ENCODE results near the gene INTS3.
A peak's percentile ranks its signal among the peaks of the same experiment; 100 is the strongest.

Gene INTS3, protein sequence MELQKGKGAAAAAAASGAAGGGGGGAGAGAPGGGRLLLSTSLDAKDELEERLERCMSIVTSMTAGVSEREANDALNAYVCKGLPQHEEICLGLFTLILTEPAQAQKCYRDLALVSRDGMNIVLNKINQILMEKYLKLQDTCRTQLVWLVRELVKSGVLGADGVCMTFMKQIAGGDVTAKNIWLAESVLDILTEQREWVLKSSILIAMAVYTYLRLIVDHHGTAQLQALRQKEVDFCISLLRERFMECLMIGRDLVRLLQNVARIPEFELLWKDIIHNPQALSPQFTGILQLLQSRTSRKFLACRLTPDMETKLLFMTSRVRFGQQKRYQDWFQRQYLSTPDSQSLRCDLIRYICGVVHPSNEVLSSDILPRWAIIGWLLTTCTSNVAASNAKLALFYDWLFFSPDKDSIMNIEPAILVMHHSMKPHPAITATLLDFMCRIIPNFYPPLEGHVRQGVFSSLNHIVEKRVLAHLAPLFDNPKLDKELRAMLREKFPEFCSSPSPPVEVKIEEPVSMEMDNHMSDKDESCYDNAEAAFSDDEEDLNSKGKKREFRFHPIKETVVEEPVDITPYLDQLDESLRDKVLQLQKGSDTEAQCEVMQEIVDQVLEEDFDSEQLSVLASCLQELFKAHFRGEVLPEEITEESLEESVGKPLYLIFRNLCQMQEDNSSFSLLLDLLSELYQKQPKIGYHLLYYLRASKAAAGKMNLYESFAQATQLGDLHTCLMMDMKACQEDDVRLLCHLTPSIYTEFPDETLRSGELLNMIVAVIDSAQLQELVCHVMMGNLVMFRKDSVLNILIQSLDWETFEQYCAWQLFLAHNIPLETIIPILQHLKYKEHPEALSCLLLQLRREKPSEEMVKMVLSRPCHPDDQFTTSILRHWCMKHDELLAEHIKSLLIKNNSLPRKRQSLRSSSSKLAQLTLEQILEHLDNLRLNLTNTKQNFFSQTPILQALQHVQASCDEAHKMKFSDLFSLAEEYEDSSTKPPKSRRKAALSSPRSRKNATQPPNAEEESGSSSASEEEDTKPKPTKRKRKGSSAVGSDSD

DNA sequence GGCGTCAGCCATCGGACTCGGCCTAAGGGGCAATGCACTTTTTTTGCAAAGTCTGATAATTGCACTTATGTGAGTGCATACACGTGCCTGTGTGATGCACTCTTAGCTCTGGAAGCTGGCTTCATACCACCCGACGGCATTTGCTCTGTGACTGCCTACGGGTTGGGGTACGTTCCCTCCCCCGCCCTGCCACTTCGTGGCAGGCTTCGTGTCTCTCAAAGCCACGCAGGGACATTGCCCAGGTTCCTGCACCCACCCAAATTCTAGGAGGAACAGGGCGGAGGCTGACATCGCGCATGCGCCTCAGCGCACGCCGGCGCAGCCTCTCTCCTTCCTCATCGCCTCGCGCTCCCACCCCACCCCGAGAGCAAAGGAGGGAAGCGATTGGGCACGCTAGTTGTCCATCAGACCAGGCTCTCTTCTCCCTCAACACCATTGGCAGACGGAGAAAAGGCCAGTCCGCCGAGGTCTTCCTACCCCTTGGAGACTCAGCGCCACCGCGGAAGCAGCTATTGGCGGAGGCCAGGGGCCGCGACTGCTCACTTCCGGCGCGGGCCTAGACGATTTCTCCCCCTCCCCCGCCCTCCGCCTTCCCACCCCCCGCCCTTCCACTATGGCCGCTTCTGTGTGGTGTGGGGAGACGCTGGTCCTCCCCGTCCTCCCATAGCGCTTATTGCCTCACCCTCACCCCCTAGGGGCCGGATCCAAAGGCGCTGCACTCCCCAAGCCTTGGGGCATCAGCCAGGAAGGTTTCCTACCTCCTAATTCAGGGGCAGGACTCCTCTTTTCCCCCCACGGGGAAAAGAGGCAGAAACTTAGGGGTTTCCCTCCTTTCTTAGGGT lies at the start of gene INTS3:
INTS3 (plus strand) TSS at position 588 of the 842 bp plus-strand sequence. CDS start 585 bp downstream, outside the sequence.
- DNase-seq (ENCODE audit: low read depth) = peak; percentile 97

DNA sequence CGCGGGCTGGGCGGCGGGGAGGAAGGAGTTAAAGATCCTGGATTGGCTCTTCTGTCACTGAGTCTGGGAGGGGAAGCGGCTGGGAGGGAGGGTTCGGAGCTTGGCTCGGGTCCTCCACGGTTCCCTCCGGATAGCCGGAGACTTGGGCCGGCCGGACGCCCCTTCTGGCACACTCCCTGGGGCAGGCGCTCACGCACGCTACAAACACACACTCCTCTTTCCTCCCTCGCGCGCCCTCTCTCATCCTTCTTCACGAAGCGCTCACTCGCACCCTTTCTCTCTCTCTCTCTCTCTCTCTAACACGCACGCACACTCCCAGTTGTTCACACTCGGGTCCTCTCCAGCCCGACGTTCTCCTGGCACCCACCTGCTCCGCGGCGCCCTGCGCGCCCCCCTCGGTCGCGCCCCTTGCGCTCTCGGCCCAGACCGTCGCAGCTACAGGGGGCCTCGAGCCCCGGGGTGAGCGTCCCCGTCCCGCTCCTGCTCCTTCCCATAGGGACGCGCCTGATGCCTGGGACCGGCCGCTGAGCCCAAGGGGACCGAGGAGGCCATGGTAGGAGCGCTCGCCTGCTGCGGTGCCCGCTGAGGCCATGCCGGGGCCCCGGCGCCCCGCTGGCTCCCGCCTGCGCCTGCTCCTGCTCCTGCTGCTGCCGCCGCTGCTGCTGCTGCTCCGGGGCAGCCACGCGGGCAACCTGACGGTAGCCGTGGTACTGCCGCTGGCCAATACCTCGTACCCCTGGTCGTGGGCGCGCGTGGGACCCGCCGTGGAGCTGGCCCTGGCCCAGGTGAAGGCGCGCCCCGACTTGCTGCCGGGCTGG lies 49.1 kb upstream of the INTS3 start, which contains the start of gene NPR1:
NPR1 (plus strand) TSS at position 170 of the 818 bp plus-strand sequence; CDS start at position 591, 421 bp downstream.
- no peak for DNase-seq (ENCODE audit: low read depth)

DNA sequence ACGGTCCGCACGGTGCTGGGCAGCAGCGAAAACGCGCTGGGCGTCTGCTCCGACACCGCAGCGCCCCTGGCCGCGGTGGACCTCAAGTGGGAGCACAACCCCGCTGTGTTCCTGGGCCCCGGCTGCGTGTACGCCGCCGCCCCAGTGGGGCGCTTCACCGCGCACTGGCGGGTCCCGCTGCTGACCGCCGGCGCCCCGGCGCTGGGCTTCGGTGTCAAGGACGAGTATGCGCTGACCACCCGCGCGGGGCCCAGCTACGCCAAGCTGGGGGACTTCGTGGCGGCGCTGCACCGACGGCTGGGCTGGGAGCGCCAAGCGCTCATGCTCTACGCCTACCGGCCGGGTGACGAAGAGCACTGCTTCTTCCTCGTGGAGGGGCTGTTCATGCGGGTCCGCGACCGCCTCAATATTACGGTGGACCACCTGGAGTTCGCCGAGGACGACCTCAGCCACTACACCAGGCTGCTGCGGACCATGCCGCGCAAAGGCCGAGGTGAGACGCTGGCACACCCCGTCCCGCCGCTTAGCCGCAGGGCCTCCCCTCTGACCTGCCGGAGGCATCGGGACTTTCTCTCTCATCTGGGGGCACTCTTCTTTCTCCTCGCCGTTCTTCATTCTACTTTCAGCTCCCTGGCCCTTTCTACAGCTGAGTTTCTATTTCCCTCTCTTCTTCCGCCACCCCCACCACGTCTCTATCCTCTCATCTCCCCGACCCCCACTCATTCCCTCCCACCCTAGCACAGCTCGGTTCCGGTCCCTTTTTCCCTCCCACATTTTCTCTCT lies 48.3 kb upstream of the INTS3 start:
- DNase-seq (ENCODE audit: low read depth) = no peak

DNA sequence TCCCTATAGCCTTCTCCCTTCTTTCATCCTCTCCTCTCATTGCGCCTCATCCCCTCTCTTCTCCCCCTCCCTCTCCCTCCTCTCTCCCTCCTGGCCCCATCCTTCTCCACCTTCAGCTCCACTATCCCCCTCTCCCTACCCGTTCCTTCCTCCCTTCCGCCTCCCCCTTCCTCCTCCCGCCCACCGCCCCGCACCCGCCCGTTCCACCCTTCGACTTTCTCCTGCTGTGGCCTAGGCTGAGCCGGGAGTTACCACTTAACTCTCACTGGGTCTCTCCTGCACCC lies 47.8 kb upstream of the INTS3 start:
- DNase-seq (ENCODE audit: low read depth) = no peak

DNA sequence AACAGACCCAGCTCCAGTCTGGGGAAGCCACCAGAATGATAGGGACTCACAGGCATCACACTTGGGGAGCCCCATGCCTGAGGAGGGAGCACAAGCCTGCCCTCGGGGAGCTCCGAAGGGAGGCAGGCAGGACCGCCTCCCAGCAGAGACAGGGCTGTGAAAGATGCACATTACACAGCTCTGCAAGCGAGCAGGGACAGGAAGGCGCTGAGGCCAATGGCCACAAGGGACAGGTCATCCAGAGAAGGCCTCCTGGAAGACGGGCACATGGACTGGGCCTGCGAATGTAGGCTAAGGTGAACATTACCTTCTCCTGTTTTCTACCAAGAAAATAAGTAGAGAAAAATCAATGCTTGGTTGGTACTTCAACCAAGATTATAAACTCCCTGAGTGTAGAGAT lies 45.1 kb upstream of the INTS3 start:
- no peak for DNase-seq (ENCODE audit: low read depth)

DNA sequence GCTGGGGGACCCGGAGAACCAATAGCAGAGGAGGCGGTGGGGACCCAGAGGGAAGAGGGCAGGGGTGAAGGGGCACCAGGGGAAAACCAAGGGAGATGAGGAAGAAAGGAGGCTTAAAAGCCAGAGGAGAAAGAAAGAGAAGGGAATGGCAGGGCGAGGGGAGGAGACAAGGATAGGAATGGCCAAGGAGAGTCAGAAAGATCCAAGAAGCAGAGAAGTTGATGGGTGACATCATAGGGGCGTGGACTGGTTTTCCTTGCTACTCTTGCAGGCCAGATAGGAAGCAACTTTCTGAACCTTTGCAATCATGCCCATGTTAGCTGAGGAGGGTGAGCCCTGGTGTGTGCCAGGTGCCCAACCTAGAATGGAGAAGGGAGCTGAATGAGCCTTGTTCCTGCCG lies 44.0 kb upstream of the INTS3 start:
- no peak for DNase-seq (ENCODE audit: low read depth)

DNA sequence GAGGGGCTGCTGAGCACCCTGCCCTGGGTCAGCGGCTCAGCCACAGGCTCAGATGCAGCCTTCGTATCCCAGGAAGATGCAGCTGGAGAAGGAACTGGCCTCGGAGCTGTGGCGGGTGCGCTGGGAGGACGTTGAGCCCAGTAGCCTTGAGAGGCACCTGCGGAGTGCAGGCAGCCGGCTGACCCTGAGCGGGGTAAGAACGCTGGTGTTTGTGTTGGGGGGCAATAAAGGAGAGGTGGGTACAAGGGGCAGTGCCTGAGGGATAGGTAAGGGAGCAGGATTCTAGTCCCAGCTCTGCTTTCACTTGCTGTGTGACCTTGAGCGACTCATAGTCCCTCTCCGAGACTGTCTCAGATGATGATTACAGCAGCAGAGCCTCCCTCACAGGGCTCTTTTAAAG lies 43.0 kb upstream of the INTS3 start:
- no peak for DNase-seq (ENCODE audit: low read depth)

DNA sequence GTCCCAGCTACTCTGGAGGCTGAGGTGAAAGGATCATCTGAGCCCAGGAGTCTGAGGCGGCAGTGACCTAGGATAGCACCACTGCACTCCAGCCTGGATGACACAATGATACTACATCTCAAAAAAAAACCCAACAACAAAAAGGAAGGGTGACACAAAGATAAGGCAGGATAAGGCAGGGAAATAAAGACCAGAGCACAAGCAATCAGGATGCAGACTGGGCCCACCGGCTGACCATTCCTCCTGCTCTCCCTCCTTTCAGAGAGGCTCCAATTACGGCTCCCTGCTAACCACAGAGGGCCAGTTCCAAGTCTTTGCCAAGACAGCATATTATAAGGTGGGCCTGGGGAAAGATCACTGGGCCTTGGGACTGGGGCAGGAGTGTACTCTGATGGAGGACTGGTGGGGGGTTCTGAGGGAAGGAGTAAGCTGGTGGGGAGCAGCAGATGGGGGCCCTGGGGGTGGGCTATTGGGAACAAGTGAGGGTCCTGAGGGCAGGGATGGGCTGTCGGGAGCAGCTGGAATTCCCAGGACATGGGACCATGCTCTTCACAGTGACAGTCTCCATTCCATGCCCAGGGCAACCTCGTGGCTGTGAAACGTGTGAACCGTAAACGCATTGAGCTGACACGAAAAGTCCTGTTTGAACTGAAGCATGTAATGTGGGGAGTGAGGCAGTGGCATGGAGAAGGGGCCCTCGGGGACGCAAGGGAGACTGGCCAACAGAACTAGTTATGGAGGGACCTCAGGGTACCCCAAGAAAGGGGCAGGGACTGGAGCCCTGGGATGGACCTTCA lies 42.1 kb upstream of the INTS3 start:
- DNase-seq (ENCODE audit: low read depth) = no peak

DNA sequence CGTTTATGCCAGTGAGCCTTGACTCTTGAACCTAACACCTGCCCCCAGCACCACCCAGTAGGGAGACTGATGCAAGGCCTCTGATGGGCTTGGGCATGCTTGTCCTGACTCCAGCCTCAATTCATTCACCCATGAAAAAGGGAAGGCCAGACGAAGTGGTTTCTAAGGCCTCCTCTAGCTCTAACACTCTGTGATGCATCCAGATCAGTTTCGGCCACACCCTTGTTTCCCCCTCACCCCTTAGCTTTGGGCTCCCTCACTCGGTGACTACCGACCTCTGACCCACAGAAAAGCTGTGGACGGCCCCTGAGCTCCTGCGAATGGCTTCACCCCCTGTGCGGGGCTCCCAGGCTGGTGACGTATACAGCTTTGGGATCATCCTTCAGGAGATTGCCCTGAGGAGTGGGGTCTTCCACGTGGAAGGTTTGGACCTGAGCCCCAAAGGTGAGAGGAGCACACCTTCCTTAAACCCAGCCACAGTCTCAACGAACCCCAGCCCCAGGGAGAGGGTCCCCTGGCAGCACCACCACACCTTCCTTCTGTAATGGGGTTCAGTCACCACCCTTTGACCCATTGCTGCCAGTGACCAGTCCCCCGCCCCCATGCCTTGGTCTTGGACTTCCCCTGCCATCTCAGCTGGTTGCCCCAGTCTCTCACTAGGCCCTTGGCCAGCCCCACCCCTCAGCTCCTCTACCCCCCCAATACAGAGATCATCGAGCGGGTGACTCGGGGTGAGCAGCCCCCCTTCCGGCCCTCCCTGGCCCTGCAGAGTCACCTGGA lies 40.3 kb upstream of the INTS3 start:
- no peak for DNase-seq (ENCODE audit: low read depth)

DNA sequence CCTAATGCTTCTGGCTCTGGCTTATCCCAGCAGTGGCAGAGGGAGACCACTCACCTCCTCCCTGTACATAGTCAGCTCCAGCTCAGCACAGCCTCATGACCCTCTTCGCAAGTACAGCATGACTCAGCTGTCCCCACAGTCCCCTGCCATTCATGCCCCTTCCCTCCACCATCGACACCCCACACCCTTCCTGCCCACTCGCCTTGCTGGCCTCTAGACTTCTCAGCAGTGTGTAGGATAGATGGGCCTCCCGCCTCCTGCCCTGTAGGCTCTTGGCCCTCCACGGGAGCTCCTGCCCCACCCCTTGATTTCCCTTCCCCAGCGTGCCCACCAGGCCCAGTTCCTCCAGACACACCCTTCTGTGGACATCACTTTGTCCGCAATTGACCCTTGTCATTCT lies 39.6 kb upstream of the INTS3 start:
- DNase-seq (ENCODE audit: low read depth) = no peak

DNA sequence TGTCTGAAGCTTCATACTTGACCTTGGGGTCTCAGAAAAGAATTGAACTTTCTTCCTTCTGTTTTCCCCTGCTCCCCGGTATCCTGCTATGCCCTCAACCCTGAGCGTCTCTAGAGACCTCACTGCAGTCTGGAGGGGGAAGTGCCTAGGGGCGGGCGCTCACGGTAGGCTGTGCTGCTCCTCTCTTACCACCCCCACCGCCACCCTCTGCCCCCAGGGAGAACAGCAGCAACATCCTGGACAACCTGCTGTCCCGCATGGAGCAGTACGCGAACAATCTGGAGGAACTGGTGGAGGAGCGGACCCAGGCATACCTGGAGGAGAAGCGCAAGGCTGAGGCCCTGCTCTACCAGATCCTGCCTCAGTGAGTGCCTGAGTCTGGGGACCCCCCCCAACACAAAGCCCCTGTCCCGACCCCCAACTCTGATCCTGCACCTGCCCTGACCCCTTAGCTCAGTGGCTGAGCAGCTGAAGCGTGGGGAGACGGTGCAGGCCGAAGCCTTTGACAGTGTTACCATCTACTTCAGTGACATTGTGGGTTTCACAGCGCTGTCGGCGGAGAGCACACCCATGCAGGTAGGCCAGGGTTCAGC lies 39.0 kb upstream of the INTS3 start:
- no peak for DNase-seq (ENCODE audit: low read depth)

DNA sequence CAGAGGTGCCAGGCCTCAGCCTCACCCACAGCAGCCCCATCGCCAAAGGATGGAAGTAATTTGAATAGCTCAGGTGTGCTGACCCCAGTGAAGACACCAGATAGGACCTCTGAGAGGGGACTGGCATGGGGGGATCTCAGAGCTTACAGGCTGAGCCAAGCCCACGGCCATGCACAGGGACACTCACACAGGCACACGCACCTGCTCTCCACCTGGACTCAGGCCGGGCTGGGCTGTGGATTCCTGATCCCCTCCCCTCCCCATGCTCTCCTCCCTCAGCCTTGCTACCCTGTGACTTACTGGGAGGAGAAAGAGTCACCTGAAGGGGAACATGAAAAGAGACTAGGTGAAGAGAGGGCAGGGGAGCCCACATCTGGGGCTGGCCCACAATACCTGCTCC lies 34.4 kb upstream of the INTS3 start:
- no peak for DNase-seq (ENCODE audit: low read depth)

DNA sequence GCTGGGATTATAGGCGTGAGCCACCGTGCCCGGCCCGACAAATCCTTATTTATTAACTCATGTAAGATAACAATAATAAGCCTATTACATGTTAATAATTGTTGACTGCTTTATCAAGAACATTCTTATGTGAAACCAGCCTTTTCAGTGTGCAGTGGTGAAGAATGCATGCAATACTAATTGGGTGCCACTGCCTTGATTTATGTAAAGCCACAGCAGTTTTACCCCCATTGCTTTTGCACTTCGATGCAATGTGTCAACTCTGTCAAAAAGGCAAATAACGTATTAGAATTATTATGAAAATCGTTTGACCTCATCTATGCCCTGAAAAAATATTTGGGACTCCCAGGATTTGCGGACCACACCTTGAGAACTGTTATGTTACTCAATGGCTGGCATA lies 31.1 kb upstream of the INTS3 start:
- no peak for DNase-seq (ENCODE audit: low read depth)

DNA sequence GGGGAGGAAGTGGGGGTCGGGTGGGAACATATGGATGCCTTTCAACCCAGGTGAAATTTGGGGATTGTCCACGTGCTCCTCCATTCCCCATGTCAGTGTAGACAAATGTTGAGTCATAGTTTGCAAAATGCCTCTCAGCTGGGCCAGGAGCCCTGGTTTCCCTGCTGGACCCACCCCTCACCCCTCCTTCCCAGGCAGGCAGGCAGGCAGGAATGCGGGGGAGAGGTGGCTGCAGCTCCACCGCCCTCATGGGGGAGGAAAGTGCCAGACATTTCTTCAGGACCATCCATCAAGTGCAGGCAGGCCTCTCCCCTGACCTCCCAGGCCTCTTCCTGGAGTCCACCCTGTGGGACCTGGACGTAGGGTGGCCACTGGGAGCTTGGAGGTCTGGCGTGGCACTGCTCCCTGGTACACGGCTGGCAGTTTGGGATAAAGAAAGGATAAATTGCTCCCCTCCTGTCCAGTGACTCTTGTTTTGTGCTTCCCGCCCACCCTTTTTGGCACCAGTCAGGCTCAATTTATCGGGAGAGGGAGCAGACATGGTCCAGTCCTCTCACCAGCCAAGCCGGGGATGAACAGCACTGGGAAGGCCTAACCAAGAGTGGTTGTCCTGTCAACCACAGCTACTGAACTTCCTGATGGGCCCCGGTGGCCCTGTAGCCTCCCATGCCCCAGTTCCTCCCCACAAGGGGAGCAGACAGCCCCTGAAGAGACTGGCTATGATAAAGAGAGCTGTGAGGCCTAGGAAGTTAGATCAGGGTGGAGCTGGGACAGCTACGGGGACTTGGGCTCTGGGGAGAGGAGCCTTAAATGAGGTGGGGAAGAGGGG lies 30.4 kb upstream of the INTS3 start:
- no peak for DNase-seq (ENCODE audit: low read depth)

DNA sequence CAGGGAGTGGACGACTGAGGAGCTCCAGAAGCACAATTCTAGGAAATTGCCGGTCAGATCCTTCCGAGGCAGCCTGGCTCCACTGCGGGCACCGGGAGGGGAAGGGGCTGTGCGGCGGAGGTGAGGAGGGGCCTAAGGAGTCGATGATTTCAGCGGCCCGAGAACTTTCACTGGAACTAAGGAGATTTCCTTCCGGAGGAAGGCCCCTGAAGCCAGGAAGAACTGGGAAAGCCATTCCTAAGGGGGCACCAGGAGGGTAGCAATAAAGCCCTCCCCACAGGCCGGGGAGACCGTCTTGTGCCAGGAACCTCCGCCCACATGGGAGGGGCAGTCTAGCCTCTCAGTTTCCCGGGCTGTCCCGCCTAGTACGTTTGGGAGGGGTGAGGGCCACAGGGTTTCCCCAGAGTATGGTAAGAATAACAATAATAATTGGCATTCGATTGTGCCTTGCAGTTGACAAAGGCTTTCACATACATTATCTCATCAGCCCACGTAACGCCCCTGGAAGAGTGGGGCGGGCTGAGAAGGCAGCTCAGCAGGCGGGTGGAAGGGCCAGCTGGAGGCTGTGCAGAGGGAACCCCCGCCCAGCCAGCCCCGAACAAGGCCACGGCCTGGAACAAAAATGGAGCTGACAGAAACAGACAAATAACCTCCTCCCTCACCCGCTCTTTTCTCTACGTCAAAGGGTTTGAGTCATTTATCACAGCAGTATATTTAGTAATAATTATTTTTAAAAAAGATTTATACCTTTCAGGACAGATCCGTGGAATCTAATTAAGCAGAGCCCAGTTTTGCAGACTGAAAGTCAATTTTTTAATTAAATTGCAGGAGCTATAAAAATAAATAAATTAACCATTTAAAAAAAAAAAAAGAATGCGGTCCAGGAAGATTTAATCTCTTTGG lies 29.6 kb upstream of the INTS3 start:
- DNase-seq (ENCODE audit: low read depth) = no peak

Data from stimulated activated CD8-positive, alpha-beta memory T cell treated with anti-CD3 and anti-CD28 coated beads, Interleukin-12 subunit alpha, Interleukin-12 subunit beta, amount 100 ng/mL, for 4 hours (primary cell).